Measurements from ENCODE around the gene MORN1. TPM values are rescaled to one million over a fixed set of nuclear protein-coding genes. Genes with fewer than 3 reads are reported as not detected.

MORN1 gene
- total RNA-seq, 6 experiments from 2014 or later = 3.1 to 7.1 (median 4.5) TPM

Other genes starting within 250 kb of the MORN1 start
- gene FAAP20, start 196.8 kb downstream of the MORN1 start, total RNA-seq = 10 to 100 TPM; 18.9 to 26.0 (median 24.4) TPM
- 10 to 100 TPM; 23.7 to 84.8 (median 31.4) TPM for gene SKI, start 163.2 kb downstream of the MORN1 start, total RNA-seq
- 100 to 1,000 TPM in 4 of 6 experiments, 10 to 100 TPM in 2; 76.5 to 166 (median 122) TPM for gene RER1, start 287 bp upstream of the MORN1 start, total RNA-seq
- gene PEX10, start 21.0 kb upstream of the MORN1 start, total RNA-seq = 10 to 100 TPM in 3 of 6 experiments, 1 to 10 TPM in 3; 7.4 to 24.3 (median 10.5) TPM
- gene PLCH2, start 84.7 kb upstream of the MORN1 start, total RNA-seq = 1 to 10 TPM in 5 of 6 experiments, under 1 TPM in 1; 0.37 to 4.6 (median 2.3) TPM
- gene PANK4, start 135.0 kb upstream of the MORN1 start, total RNA-seq = 10 to 100 TPM in 5 of 6 experiments, 1 to 10 TPM in 1; 9.6 to 18.9 (median 13.4) TPM
- gene HES5, start 138.7 kb upstream of the MORN1 start, total RNA-seq = under 1 TPM in 2 of 6 experiments, not detected in 4; 0.18 to 0.25 TPM
- gene TNFRSF14, start 164.8 kb upstream of the MORN1 start, total RNA-seq = 10 to 100 TPM; 31.0 to 54.8 (median 41.1) TPM
- 10 to 100 TPM in 3 of 6 experiments, 1 to 10 TPM in 3; 5.1 to 18.6 (median 11.1) TPM for gene PRXL2B, start 195.2 kb upstream of the MORN1 start, total RNA-seq
- gene MMEL1, start 241.5 kb upstream of the MORN1 start, total RNA-seq = 1 to 10 TPM in 2 of 6 experiments, not detected in 4; 1.2 to 2.0 TPM

Data from right lobe of liver (tissue), 5 donors.